Thoracic aorta (tissue), 2 donors: ENCODE measurements around the gene CTNNBL1. TPM values are rescaled to one million over a fixed set of nuclear protein-coding genes. Genes with fewer than 3 reads are reported as not detected.

Source experiments
- ATAC-seq: fragments of 150-250 bp; one replicate; pipeline ENCODE4 v1.8.0; 2017; ENCODE audit warnings: low read depth; ENCODE audit not compliant: insufficient number of reproducible peaks, low FRiP score
- DNase-seq: peaks from one replicate; pipeline ENCODE4 v3.0.0-alpha.2; 2020; ENCODE audit warnings: low spot score
- H3K27ac ChIP-seq, 2 donors: fragments of 200-600 bp; sonication (generic); 1 replicate in 1 of 2; 2 replicates in 1 of 2; pipeline ENCODE4 v1.5.1; 2016; ENCODE audit warnings: mild to moderate bottlenecking in 2 of 2, moderate library complexity in 2 of 2
- H3K27me3 ChIP-seq: fragments of 200-600 bp; sonication (generic); replicated peaks from 2 replicates; pipeline ENCODE4 v1.6.0; 2016; ENCODE audit warnings: mild to moderate bottlenecking; ENCODE audit not compliant: insufficient read depth
- H3K36me3 ChIP-seq: fragments of 200-600 bp; sonication (generic); one replicate; pipeline ENCODE4 v1.5.1; 2016
- H3K4me1 ChIP-seq, 2 donors: fragments of 200-600 bp; sonication (generic); 1 replicate in 1 of 2; 2 replicates in 1 of 2; pipeline versions ENCODE4 v1.5.1 to v1.6.0; 2016; ENCODE audit warnings: low read depth in 2 of 2, mild to moderate bottlenecking in 1 of 2; ENCODE audit not compliant: control insufficient read depth in 1 of 2
- H3K4me3 ChIP-seq: fragments of 200-600 bp; sonication (generic); 2 replicates; pipeline ENCODE4 v1.5.1; 2016; ENCODE audit warnings: mild to moderate bottlenecking
- H3K9me3 ChIP-seq: fragments of 200-600 bp; sonication (generic); 2 replicates; pipeline ENCODE4 v1.5.1; 2016
- CTCF ChIP-seq: fragments of 200-600 bp; sonication (generic); IDR thresholded peaks from one replicate; pipeline ENCODE4 v1.5.1; 2019; ENCODE audit warnings: antibody characterized with exemption
- total RNA-seq, 2 donors: library from RNA; depleted of rRNA; stranded (reverse); fragments of >200 nt; gene quantifications; one replicate each; pipeline versions ENCODE4 v1.1.0 to v1.2.3, GENCODE V29; 2016

CTNNBL1 gene
- total RNA-seq, 2 donors from 2014 or later: 22.6 to 34.3 TPM

- H3K27me3 ChIP-seq: no peaks in the 10 kb centered on the region
- H3K9me3 ChIP-seq: no peaks in the 10 kb centered on the region
- peaks cover 0 to 5% of the 10 kb centered on the region in 2 donors for H3K4me1 ChIP-seq
- no peak for ATAC-seq
- no peak for TF ChIP-seq CTCF
- no peak overlapping the region for H3K27ac ChIP-seq
- H3K4me3 ChIP-seq: no peak overlapping the region
- no peaks in the 10 kb centered on the region for H3K36me3 ChIP-seq
- no peak for DNase-seq
Observed at GRCh38 chr20:37907677-37908401, 214.0 kb downstream of the CTNNBL1 start.

- TF ChIP-seq CTCF: no peak
- no peak overlapping the region for H3K4me3 ChIP-seq
- no peaks in the 10 kb centered on the region for H3K9me3 ChIP-seq
- H3K27ac ChIP-seq: no peak overlapping the region
- no peak for ATAC-seq
- no peak for DNase-seq
- H3K36me3 ChIP-seq: no peaks in the 10 kb centered on the region
- H3K4me1 ChIP-seq: peaks cover 6 to 14% of the 10 kb centered on the region in 2 donors
- no peaks in the 10 kb centered on the region for H3K27me3 ChIP-seq
Observed at GRCh38 chr20:37911261-37911660, 217.4 kb downstream of the CTNNBL1 start.

- H3K9me3 ChIP-seq: no peaks in the 10 kb centered on the region
- no peak for ATAC-seq
- H3K4me3 ChIP-seq: no peak overlapping the region
- H3K4me1 ChIP-seq: peaks cover 6 to 14% of the 10 kb centered on the region in 2 donors
- no peaks in the 10 kb centered on the region for H3K36me3 ChIP-seq
- H3K27me3 ChIP-seq: no peaks in the 10 kb centered on the region
- no peak overlapping the region for H3K27ac ChIP-seq
- no peak for DNase-seq
- no peak for TF ChIP-seq CTCF
Observed at GRCh38 chr20:37911838-37912281, 218.0 kb downstream of the CTNNBL1 start.

- H3K27me3 ChIP-seq: no peaks in the 10 kb centered on the region
- no peaks in the 10 kb centered on the region for H3K9me3 ChIP-seq
- H3K4me3 ChIP-seq: no peak overlapping the region
- H3K27ac ChIP-seq: no peak overlapping the region
- ATAC-seq (no peak), DNase-seq (no peak)
- H3K4me1 ChIP-seq: peaks cover 6 to 14% of the 10 kb centered on the region in 2 donors
- no peaks in the 10 kb centered on the region for H3K36me3 ChIP-seq
- no peak for TF ChIP-seq CTCF
Observed at GRCh38 chr20:37912874-37913273, 219.0 kb downstream of the CTNNBL1 start.

- H3K27me3 ChIP-seq: no peaks in the 10 kb centered on the region
- no peaks in the 10 kb centered on the region for H3K9me3 ChIP-seq
- ATAC-seq: no peak
- peaks cover 6 to 14% of the 10 kb centered on the region in 2 donors for H3K4me1 ChIP-seq
- H3K4me3 ChIP-seq: no peak overlapping the region
- TF ChIP-seq CTCF: no peak
- DNase-seq: no peak
- no peak overlapping the region for H3K27ac ChIP-seq
- H3K36me3 ChIP-seq: no peaks in the 10 kb centered on the region
Observed at GRCh38 chr20:37913567-37914366, 219.9 kb downstream of the CTNNBL1 start.
